ENCODE data around the gene NIFK. TPM values are rescaled to one million over a fixed set of nuclear protein-coding genes. Genes with fewer than 3 reads are reported as not detected.
"Not testable (repeated sequence)": the region's sequence is repeated elsewhere in the genome, so short reads cannot be mapped to it uniquely, and the experiment has no call there.

NIFK gene
- total RNA-seq, 2 donors from 2014 or later = 22.1 to 33.6 TPM

- intact Hi-C loops (cut with DNase I) = no loop called here
- no peak for DNase-seq
- no peak for ATAC-seq
These were observed 574 bp downstream of the NIFK start for GRCh38 chr2:121736140-121736461.

GRCh38 chr2:121735518-121736074, 1.1 kb downstream of the NIFK start:
- DNase-seq = no peak
- intact Hi-C loops (cut with DNase I) = no loop called here
- no peak for ATAC-seq

GRCh38 chr2:121734544-121734943, 2.1 kb downstream of the NIFK start:
- ATAC-seq; DNase-seq; intact Hi-C loops (cut with DNase I): not testable (repeated sequence)

GRCh38 chr2:121731366-121731765, 5.3 kb downstream of the NIFK start:
- ATAC-seq = no peak

GRCh38 chr2:121727950-121728349, 8.7 kb downstream of the NIFK start:
- no peak for ATAC-seq
- no peak for DNase-seq
- intact Hi-C loops (cut with DNase I) = no loop called here

More at GRCh38 chr2:121731366-121731765, 5.3 kb downstream of the NIFK start:
- DNase-seq = no peak
- intact Hi-C loops (cut with DNase I) = no loop called here

- DNase-seq = no peak
- no peak for ATAC-seq
- intact Hi-C loops (cut with DNase I) = no loop called here
These were observed 9.3 kb downstream of the NIFK start for GRCh38 chr2:121727332-121727731.

GRCh38 chr2:121723316-121723715, 13.4 kb downstream of the NIFK start:
- DNase-seq = no peak
- no peak for ATAC-seq
- intact Hi-C loops (cut with DNase I) = no loop called here

GRCh38 chr2:121722479-121722878, 14.2 kb downstream of the NIFK start:
- intact Hi-C loops (cut with DNase I) = no loop called here
- DNase-seq (no peak), ATAC-seq (peak in 1 of 2 donors; percentile 87)

GRCh38 chr2:121721926-121722325, 14.7 kb downstream of the NIFK start:
- intact Hi-C loops (cut with DNase I) = no loop called here
- peak in 1 of 2 donors; percentile 77 for ATAC-seq
- DNase-seq = no peak

- intact Hi-C loops (cut with DNase I) = loop anchor here (5.0 to 10.0 kb wide), 2 partner anchors 190 to 313 kb away; no protein-coding TSS in a partner anchor
- ATAC-seq (no peak), DNase-seq (no peak)
These were observed 19.1 kb downstream of the NIFK start for GRCh38 chr2:121717529-121717928.

- ATAC-seq (no peak), DNase-seq (no peak)
- intact Hi-C loops (cut with DNase I) = loop anchor here (5.0 to 10.0 kb wide), 2 partner anchors 189 to 311 kb away; no protein-coding TSS in a partner anchor
These were observed 20.5 kb downstream of the NIFK start for GRCh38 chr2:121716126-121716525.

- DNase-seq, ATAC-seq: not testable (repeated sequence)
- intact Hi-C loops (cut with DNase I) = loop anchor here in 1 of 2 donors (10.0 kb wide), 1 partner anchor 307 kb away; no protein-coding TSS in a partner anchor
These were observed 25.2 kb downstream of the NIFK start for GRCh38 chr2:121711481-121711880.

GRCh38 chr2:121710470-121711170, 26.1 kb downstream of the NIFK start:
- ATAC-seq (no peak), DNase-seq (no peak)
- intact Hi-C loops (cut with DNase I) = loop anchor here in 1 of 2 donors (10.0 kb wide), 1 partner anchor 306 kb away; no protein-coding TSS in a partner anchor

GRCh38 chr2:121709776-121710469, 26.8 kb downstream of the NIFK start:
- intact Hi-C loops (cut with DNase I) = loop anchor here in 1 of 2 donors (10.0 kb wide), 1 partner anchor 305 kb away; no protein-coding TSS in a partner anchor
- ATAC-seq (no peak), DNase-seq (no peak)

- DNase-seq = no peak
- intact Hi-C loops (cut with DNase I) = no loop called here
- ATAC-seq = no peak
These were observed 28.7 kb downstream of the NIFK start for GRCh38 chr2:121707920-121708361.

GRCh38 chr2:121707344-121707919, 29.2 kb downstream of the NIFK start:
- DNase-seq = no peak
- intact Hi-C loops (cut with DNase I) = no loop called here
- no peak for ATAC-seq

- DNase-seq (no peak), ATAC-seq (no peak)
- intact Hi-C loops (cut with DNase I) = no loop called here
These were observed 30.7 kb downstream of the NIFK start for GRCh38 chr2:121705958-121706357.

GRCh38 chr2:121705390-121705789, 31.3 kb downstream of the NIFK start:
- intact Hi-C loops (cut with DNase I) = no loop called here
- no peak for ATAC-seq
- DNase-seq = no peak

GRCh38 chr2:121701761-121702160, 34.9 kb downstream of the NIFK start:
- DNase-seq; ATAC-seq; intact Hi-C loops (cut with DNase I): not testable (repeated sequence)

Measured in left cardiac atrium (tissue), 4 donors.